OCI-LY1 (cell line): ENCODE measurements around the gene CPSF4L.

Source experiments
- CTCF ChIP-seq: fragments of 200-600 bp; sonication (generic), shearing (Covaris generic); IDR thresholded peaks from 2 replicates; pipeline ENCODE4 v1.5.1; 2017; ENCODE audit warnings: mild to moderate bottlenecking, antibody characterized with exemption, low read length, moderate library complexity, mixed read lengths
- EZH2 ChIP-seq: fragments of 200-600 bp; sonication (generic), shearing (Covaris generic); IDR thresholded peaks from 2 replicates; pipeline ENCODE4 v1.8.0; 2017; ENCODE audit warnings: borderline replicate concordance, mixed run types, mild to moderate bottlenecking, antibody characterized with exemption, low read length, moderate library complexity, mixed read lengths

DNA sequence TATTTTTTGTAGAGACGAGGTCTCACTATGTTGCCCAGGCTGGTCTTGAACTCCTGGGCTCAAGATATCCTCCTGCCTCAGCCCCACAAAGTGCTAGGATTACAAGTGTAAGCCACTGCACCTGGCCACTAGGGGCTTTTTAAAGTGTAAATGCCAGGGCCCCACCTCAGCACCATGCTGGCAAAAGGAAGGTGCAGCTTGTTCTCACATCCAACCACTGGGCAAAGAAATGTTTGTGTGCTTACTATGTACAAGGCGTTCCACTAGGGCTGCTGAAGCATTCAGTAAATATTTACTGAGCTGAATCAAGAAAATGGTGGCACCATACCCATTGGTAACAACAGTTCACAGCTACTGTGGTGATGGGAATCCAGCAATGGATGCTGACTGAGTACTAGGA, 46.2 kb downstream of the CPSF4L start:
- TF ChIP-seq CTCF (peak; percentile 32; the same call in 1 of the 2 replicates), EZH2 (no peak)
